ENCODE results near the gene PROSER2.
"Not testable (repeated sequence)": the region's sequence is repeated elsewhere in the genome, so short reads cannot be mapped to it uniquely, and the experiment has no call there.

The PROSER2 gene

DNA sequence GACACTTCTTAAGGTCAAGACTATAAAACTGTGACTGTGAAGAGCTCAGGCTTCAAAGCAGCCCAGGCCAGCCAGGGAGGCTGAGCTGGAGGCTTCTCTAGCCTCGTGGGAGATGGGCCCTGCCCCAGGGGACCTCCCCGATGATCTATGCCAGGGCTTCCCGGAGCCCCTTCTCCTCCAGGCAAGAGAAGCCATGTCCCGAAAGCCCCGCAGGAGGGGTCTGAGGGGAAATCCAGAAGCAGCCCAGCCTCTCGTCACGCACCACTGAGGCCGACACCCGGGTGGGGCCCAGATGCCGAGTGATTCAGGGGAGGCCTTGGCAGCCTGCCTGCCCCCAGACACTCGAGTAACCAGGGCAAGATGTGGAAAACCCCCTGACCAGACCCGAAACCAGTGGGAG lies 63.7 kb downstream of the PROSER2 start:
- no peak for DNase-seq

DNA sequence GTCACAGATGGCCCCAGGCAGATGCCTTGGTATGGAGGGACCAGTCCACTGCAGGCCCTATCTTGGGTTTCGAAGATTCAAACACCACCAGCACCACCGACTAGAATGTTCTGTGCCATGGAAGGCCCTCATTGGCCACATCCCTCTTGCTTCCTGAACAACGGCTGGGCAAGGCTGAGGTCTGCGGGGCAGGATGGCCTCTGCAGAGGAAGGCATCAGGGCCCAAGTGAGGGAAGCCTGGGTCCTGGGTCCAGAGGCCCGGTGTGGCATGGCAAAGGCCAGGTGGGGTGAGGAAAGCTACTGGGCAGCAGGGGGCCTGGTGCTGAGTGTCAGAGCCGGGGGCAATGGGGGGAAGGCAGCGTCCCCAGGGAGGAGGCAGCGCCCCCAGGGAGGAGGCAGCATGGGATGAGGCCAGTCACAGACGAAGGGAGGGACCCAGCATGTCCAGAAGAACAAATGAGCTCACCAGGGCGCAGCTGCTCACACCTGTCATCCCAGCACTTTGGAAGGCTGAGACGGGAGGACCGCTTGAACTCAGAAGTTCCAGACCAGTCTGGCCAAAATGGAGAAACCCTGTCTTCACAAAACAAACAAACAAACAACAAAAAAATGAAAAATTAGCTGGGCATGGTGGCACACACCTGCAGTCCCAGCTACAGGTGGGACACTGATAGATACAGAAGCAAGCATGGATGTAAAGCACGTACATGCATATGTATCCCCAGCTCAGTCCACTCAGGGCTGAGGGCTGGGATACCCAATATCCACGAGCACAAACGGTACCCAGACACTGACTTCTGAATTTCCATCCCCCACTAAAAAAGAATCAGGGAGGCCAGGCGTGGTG lies 64.4 kb downstream of the PROSER2 start:
- DNase-seq, result no peak

DNA sequence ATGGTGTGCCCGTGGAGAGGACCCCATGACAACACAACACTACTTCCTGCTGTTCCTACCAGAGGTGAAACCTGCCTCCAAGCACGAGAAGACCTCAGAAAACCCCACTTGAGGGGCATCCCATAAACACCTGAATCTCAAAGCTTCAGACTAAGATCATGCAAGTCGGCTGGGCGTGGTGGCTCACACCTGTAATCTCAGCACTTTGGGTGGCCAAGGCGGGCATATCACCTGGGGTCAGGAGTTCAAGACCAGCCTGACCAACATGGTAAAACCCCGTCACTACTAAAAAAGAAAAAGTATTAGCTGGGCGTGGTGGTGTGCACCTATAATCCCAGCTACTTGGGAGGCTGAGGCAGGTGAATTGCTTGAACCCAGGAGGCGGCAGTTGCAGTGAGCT lies 66.1 kb downstream of the PROSER2 start:
- DNase-seq, result not testable (repeated sequence)

DNA sequence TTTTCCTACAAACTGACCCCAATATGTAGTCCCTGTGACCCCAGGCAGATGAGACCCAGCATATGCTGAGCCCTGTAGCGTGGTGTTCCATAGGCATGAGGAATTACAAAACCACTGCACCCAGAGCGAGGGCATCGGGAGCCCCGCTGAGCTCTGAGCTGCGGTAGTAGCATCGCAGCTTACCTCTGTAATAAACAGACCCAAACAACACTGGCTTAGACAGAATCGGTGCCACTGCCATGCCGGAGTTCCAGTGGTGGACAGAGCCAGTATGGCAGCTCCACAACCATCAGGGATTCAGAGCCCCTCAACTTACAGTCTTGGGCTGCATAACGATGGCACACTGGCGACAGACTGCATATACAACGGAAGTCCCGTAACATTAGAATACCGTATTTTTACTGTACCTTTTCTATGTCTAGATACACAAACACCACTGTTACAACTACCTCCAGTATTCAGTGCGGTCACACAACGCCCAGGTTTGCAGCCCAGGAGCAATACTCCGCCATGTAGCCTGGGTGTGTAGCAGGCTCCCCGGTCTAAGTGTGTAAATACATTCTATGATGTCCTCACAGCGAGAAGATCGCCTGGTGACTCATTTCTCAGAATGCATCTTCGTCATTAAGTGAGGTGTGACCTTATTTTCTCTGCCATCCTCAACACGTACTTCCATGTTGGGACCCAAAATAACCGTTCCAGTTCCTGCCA lies 68.8 kb downstream of the PROSER2 start:
- DNase-seq, result no peak

- no peak for DNase-seq
Observed at GRCh38 chr10:11893749-11894278, 70.7 kb downstream of the PROSER2 start.

DNA sequence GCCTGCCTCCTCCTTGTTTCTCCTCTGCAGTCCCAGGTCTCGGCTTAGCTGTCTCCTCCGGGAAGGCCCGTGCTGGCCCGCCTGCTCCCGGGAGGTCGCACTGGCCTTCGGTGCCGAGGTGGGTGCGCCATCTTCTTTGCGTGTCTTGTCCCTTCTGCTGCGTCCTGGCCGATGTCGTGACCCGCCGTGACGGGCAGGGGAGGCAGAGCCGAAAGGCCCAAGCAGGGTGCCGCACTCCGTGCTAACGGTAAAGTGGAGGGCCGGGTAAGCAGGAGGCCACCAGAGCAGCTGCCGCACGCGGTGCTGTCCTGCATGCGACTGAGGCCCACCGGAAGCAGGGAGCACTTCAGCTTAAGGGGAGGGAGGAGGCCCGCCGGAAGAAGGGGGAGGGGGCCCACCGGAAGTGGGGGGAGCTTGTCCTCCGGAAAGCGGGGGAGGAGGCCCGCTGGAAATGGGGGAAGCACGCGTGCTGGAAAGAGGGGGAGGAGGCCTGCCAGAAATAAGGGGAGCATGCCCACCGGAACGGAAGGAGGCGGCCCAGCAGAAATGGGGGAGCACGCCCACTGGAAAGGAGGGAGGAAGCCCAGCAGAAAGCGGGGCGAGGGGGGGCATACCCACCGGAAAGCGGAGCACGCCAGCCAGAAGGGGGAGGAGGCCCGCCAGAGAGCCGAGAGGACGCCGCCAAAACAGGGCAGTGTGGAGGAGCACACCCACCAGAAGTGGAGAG lies 71.4 kb downstream of the PROSER2 start:
- no peak for DNase-seq

- no peak for DNase-seq
Observed at GRCh38 chr10:11895108-11895466, 71.9 kb downstream of the PROSER2 start.

GRCh38 chr10:11895598-11895997 lies 72.4 kb downstream of the PROSER2 start:
- no peak for DNase-seq

- DNase-seq, result no peak
Observed at GRCh38 chr10:11896549-11897200, 73.5 kb downstream of the PROSER2 start.

DNA sequence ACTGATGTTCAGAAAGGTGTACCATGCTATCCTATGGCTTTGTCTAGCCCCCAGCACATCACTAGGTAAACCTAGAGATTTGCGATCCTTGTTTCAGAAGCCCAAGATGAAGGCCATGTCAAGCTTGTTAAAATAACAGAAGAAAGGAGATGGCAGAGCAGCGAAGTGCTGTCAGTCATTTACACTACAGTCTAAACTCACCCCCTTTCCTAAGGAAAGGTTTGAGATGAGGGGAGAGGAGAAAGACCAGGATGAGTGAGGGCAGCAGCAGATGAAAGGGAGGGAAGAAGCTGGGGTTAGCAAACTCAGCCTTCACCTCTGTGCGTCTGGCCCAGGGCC lies 74.8 kb downstream of the PROSER2 start:
- no peak for DNase-seq

GRCh38 chr10:11898372-11899066 lies 75.4 kb downstream of the PROSER2 start:
- DNase-seq, result no peak

DNA sequence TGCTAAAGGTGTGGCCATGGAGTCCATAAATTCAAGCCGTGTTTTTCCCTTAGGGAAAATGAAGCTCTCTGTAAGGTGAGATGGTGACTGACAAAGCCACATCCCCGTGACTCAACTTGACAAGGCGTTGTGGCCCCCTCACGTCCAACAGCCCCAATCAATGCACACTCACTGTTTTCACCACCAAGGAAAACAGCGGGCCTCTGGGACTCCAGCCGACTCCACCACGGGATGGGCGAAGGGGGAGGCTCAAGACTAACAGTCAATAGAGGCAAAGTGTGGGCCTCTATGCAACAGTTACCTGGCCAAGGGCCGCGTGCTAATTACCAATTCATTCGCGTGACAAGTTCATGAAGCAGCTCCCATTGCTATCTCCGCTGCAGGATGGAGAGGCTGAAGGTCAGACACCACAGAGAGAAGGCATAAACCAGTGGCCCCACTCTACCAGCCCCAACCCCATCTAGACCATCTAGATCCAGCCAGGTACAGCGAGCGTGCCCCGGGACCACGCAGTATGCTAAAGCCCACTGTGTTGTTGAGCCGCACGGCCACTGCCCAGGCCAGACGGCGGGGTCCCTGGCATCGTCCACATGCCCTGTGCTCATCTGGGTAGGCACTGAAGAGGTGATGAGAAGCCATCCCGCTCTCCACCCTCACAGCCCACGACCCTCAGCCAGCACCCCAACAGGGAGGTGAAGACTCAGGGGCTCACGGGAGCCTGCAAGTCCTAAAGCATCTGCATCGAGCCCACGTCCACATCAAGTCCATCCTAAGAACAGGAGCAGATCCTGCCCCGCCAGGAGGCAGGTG lies 76.1 kb downstream of the PROSER2 start:
- no peak for DNase-seq

GRCh38 chr10:11901036-11901301 lies 77.8 kb downstream of the PROSER2 start:
- no peak for DNase-seq

DNA sequence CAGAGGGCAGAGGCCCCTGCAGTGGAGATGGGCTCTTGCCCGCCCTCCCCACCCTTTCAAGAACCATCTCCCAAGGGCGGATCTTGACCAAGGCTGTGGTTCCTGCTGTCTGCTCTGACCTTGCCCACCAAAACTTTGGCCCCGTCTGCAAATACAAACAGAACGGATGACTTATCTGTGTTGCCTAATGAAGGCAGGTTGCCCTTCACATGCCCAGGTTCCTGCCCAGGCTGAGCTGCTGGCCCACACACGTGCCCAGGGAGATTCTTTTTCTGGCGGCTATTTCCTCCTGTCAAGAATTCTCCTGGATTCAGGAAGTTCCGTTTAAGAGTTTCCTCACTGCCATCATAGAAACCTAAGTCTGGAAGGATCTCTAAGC lies 78.3 kb downstream of the PROSER2 start:
- no peak for DNase-seq

DNA sequence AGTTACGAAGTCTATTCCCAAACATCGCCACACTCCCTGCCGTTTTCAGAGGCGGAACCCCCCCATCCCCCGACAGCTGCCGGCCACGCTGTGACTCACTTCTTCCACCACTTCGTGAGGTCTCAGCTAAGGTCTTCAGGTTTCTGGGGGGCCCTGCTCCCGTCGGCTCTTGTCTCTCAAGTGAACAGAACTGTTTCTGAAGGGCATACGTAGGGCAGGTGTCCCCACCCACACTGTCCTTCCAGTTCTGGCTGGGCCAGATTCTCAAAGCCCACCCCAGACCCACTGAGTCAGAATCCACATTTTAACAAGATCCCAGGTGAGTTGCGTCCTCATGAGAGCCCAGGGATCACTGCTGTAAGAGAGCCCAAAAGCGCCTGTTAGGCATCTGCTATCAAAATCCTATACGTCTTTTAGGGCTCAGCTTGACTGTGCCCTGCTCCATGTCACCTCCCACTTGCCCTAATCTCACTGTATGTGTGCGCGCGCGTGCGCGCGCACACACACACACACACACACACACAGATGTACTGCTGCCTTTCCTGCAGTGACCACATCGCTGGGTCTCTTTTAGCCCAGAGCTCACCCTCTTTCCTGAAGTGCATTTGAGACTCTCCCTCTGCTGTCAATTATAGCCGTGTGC lies 78.8 kb downstream of the PROSER2 start:
- DNase-seq, result no peak

DNA sequence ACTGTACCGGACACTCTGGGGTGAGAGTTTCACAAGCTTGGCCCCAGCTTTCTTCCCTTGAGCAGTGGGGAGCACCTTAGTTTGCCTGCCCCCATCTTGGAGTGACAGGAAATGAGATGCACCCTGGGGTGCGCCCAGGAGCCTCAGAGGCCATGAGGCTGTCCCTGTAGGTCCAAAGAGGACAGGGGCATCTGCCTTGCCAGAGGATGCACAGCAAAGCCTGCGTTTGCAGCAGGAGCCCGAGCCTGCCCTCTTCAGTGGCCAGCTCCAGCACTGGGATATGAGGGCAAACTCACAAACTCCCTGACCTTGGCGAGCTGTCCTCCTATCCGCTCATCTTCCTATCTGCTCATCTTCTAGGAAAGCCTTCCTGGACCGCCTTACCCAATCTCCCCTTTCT lies 79.5 kb downstream of the PROSER2 start:
- no peak for DNase-seq

- DNase-seq, result no peak
Observed at GRCh38 chr10:11906714-11907113, 83.6 kb downstream of the PROSER2 start.

DNA sequence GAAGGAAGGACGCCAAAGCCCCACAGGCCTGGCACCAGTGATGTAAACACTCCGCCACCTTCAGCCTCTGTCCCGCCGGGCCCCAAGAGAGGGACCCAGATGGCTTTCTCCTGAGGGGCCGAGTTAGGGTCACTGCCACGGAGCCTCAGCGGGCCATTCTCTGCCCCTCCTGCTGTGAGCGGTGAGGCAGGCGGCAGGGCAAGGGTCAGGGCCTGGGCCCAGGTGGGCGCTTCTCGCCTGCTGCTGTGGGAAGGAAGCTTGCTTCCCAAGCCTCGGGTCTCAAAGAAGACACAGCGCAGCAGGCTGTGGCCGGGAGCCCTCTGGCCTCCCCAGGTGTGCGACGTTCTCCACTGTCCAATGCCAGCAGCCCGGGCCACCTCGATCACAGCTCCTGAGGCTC lies 84.8 kb downstream of the PROSER2 start:
- DNase-seq, result no peak

DNA sequence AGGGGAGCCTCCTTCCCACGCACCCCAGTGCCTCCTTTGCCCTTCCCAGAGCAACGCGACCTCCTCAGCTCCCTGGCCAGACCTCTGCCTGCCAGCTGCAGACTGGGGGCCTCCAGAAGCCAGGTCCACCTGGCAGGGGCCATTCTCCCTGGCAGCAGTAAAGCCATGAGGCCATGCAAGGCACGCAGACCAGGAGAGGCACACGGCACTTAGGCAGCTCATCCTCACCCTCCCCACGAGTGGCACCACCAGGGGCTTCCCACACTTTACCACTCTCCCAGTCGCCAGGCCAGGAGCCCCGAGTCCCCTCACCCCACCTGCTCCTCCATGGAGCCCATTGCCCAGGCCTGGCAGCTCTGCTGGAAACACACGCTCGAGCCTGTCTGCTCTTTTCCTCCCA lies 85.4 kb downstream of the PROSER2 start:
- DNase-seq, result no peak

- DNase-seq, result no peak
Observed at GRCh38 chr10:11908991-11909390, 85.8 kb downstream of the PROSER2 start.

DNA sequence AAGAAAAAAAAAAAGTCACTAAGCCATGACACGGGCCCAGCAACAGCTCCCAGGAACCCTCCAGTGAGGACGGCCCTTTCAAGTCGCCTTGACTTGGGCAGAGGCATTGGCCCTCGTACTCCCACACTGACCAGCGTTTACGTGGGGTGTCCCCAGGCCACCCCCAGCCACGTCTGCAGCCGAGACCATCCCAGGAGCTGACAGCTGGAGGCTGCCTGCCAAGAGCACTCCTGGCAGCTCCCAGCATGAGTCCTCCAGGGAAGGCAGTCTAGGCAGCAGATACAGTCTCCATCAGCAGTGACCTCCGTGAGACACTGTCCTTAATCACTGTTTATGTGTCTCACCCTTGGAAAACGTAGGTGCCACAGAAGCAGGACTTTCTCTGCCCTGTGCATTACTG lies 86.5 kb downstream of the PROSER2 start:
- no peak for DNase-seq
